Mesodermal cell (in vitro differentiated cells): ENCODE data around the gene VCX2.
"Not testable (repeated sequence)": the region's sequence is repeated elsewhere in the genome, so short reads cannot be mapped to it uniquely, and the experiment has no call there.

Experiments
- H3K27ac ChIP-seq: 2 replicates; pipeline ENCODE4 v1.7.0; 2013; ENCODE audit warnings: mild to moderate bottlenecking, low read depth, low read length, moderate library complexity; ENCODE audit not compliant: severe bottlenecking
- H3K36me3 ChIP-seq: 2 replicates; pipeline ENCODE4 v1.7.1; 2013; ENCODE audit warnings: mild to moderate bottlenecking, low read length, moderate library complexity; ENCODE audit not compliant: control insufficient read depth, insufficient read depth
- H3K4me1 ChIP-seq: one replicate; pipeline ENCODE4 v1.7.1; 2013; ENCODE audit warnings: mild to moderate bottlenecking, low read length; ENCODE audit not compliant: insufficient read depth, control insufficient read depth, poor library complexity, severe bottlenecking
- H3K4me3 ChIP-seq: 2 replicates; pipeline ENCODE4 v1.7.0; 2013; ENCODE audit warnings: low read length, control low read depth, mild to moderate bottlenecking; ENCODE audit not compliant: insufficient read depth, poor library complexity, severe bottlenecking; ENCODE audit errors: extremely low read depth
- H3K9me3 ChIP-seq: 2 replicates; pipeline ENCODE4 v1.7.1; 2013; ENCODE audit warnings: mild to moderate bottlenecking, low read length, moderate library complexity; ENCODE audit not compliant: control insufficient read depth
- WGBS, 2 experiments: methylation state at CpG; one replicate each; pipeline ENCODE4 v1.1.5; 2013; ENCODE audit warnings: missing lambda C conversion rate in 2 of 2; ENCODE audit not compliant: insufficient coverage in 2 of 2; 5-methylcytosine and 5-hydroxymethylcytosine counted together

The VCX2 gene

GRCh38 chrX:8183346-8183745 is 12.3 kb upstream of the VCX2 start:
- Histone ChIP-seq H3K27ac (no peak overlapping the region), H3K9me3 (no peaks in the 10 kb centered on the region), H3K4me3 (no peak overlapping the region), H3K36me3 (no peaks in the 10 kb centered on the region), H3K4me1 (no peaks in the 10 kb centered on the region)
- WGBS, 2 experiments: no CpG with 5 or more reads among the region's 1 CpG

GRCh38 chrX:8179656-8180055 is 8.6 kb upstream of the VCX2 start:
- Histone ChIP-seq H3K36me3 (no peaks in the 10 kb centered on the region), H3K4me3 (no peak overlapping the region), H3K4me1 (no peaks in the 10 kb centered on the region), H3K27ac (no peak overlapping the region), H3K9me3 (no peaks in the 10 kb centered on the region)
- WGBS, 2 experiments: no CpG with 5 or more reads among the region's 1 CpG

GRCh38 chrX:8154011-8154410 is 17.1 kb downstream of the VCX2 start:
- H3K4me3 ChIP-seq, H3K36me3 ChIP-seq, H3K4me1 ChIP-seq, H3K9me3 ChIP-seq, H3K27ac ChIP-seq: not testable (repeated sequence)
- WGBS, 2 experiments: 100% methylated on average over 2 to 4 of the region's 7 CpGs

- Histone ChIP-seq H3K9me3 (no peaks in the 10 kb centered on the region), H3K4me3 (no peak overlapping the region), H3K27ac (no peak overlapping the region), H3K4me1 (no peaks in the 10 kb centered on the region), H3K36me3 (no peaks in the 10 kb centered on the region)
- WGBS, 2 experiments: 38 to 61% methylated on average over 2 of the region's 4 CpGs
These were observed 23.8 kb downstream of the VCX2 start for GRCh38 chrX:8147226-8147625.

GRCh38 chrX:8144925-8145324 is 26.1 kb downstream of the VCX2 start:
- H3K9me3 ChIP-seq: no peaks in the 10 kb centered on the region
- H3K27ac ChIP-seq: no peak overlapping the region
- H3K36me3 ChIP-seq: no peaks in the 10 kb centered on the region
- 96 to 99% methylated on average over 8 to 9 of the region's 24 CpGs for WGBS, 2 experiments
- no peak overlapping the region for H3K4me3 ChIP-seq
- peaks cover 5% of the 10 kb centered on the region for H3K4me1 ChIP-seq

- no peaks in the 10 kb centered on the region for H3K36me3 ChIP-seq
- no peak overlapping the region for H3K4me3 ChIP-seq
- H3K27ac ChIP-seq: no peak overlapping the region
- WGBS, 2 experiments: no CpG with 5 or more reads among the region's 3 CpGs
- no peaks in the 10 kb centered on the region for H3K9me3 ChIP-seq
- peaks cover 5% of the 10 kb centered on the region for H3K4me1 ChIP-seq
These were observed 29.2 kb downstream of the VCX2 start for GRCh38 chrX:8141896-8142295.

- no peak overlapping the region for H3K27ac ChIP-seq
- H3K4me1 ChIP-seq: peaks cover 5% of the 10 kb centered on the region
- 96 to 100% methylated on average over 3 to 4 of the region's 10 CpGs for WGBS, 2 experiments
- no peaks in the 10 kb centered on the region for H3K9me3 ChIP-seq
- H3K36me3 ChIP-seq: no peaks in the 10 kb centered on the region
- H3K4me3 ChIP-seq: no peak overlapping the region
These were observed 29.9 kb downstream of the VCX2 start for GRCh38 chrX:8140986-8141744.

GRCh38 chrX:8139716-8140115 is 31.4 kb downstream of the VCX2 start:
- WGBS, 2 experiments: no CpG with 5 or more reads among the region's 4 CpGs
- Histone ChIP-seq H3K27ac (no peak overlapping the region), H3K4me3 (no peak overlapping the region), H3K36me3 (no peaks in the 10 kb centered on the region), H3K9me3 (no peaks in the 10 kb centered on the region), H3K4me1 (peaks cover 5% of the 10 kb centered on the region)

GRCh38 chrX:8138252-8138651 is 32.8 kb downstream of the VCX2 start:
- no peak overlapping the region for H3K27ac ChIP-seq

GRCh38 chrX:8126648-8127047 is 44.4 kb downstream of the VCX2 start:
- no peaks in the 10 kb centered on the region for H3K4me1 ChIP-seq
- no peaks in the 10 kb centered on the region for H3K9me3 ChIP-seq
- no peak overlapping the region for H3K27ac ChIP-seq
- H3K36me3 ChIP-seq: no peaks in the 10 kb centered on the region
- 100% methylated on average over 1 of the region's 3 CpGs; no CpG with 5 or more reads in 1 of the 2 experiments for WGBS, 2 experiments
- H3K4me3 ChIP-seq: no peak overlapping the region

More at GRCh38 chrX:8138252-8138651, 32.8 kb downstream of the VCX2 start:
- Histone ChIP-seq H3K4me3 (no peak overlapping the region), H3K36me3 (no peaks in the 10 kb centered on the region), H3K4me1 (peaks cover 5% of the 10 kb centered on the region), H3K9me3 (no peaks in the 10 kb centered on the region)
- WGBS, 2 experiments: no CpG with 5 or more reads among the region's 5 CpGs

GRCh38 chrX:8126092-8126491 is 45.0 kb downstream of the VCX2 start:
- no CpG with 5 or more reads among the region's 1 CpG for WGBS, 2 experiments
- Histone ChIP-seq H3K36me3 (no peaks in the 10 kb centered on the region), H3K4me3 (no peak overlapping the region), H3K9me3 (no peaks in the 10 kb centered on the region), H3K4me1 (no peaks in the 10 kb centered on the region), H3K27ac (no peak overlapping the region)
